ENCODE data around the gene CRYBA2.

CRYBA2 gene

DNA sequence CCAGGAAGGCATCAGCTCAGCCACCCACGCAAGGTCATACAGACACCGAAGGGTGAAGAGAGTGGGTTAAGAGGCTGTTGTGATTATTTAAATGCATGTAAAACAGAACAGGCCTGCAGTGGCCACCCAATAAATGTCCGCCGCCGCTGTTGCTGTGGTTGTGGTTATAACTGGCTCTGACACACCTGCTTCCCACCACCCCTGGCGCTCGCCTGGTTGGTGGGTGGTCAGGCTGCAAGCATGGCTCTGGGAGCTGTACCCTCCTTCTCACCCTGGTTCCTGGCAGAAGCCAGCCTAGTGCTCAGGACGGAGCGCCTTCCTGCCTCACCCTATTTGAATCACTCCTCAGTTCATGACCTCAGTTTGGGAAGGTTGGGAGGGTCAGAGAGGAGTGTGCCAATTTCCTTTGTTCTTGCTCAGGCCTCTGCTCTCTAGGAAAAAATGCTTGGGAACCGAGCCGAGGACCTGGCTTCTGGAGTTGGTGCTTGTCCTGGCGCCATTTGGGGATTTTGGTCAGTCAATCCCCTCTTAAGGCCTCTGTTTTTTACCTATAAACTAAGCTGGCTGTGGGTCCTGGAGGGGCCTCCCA lies 5.3 kb upstream of the CRYBA2 start:
- DNase-seq, result no peak

DNA sequence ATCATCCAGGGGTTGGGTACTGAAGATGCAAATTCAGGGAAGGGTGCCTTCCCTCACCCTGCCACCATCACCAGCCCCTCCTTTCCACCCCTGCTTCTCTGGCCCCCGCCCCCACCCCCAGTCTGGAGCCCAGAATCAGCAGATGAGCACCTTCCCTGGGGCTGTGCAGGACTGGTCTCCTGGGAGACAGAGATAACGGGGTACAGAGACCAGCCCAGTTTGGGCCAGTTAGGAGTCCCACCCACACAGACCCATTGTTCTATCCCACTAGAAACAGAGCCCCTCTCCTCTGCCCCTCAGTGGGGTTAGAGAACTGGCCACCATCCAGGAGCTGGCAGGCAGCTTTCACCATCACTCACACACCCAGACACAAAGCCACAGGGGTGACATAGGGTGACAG lies 4.5 kb upstream of the CRYBA2 start:
- no peak for DNase-seq

DNA sequence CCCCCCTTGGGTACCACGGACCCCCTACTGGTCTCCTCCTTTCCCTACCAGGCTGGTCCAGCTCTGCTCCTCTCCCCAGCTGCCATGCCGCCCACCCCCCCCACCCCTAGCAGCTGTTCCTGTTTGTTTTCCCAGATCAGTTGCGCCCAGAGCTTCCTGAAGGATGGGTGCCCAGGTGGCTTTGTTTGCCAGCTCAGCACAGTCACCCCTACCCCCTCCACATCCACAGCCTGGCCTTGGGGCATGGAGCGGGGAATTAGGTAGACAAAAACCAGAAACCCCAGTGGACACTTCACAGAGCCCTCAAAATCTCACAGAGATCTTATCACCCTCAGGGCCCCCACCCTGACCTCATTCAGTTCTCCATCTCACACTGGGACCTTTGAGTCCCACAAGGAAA lies 3.7 kb upstream of the CRYBA2 start:
- DNase-seq, result peak; percentile 2

DNA sequence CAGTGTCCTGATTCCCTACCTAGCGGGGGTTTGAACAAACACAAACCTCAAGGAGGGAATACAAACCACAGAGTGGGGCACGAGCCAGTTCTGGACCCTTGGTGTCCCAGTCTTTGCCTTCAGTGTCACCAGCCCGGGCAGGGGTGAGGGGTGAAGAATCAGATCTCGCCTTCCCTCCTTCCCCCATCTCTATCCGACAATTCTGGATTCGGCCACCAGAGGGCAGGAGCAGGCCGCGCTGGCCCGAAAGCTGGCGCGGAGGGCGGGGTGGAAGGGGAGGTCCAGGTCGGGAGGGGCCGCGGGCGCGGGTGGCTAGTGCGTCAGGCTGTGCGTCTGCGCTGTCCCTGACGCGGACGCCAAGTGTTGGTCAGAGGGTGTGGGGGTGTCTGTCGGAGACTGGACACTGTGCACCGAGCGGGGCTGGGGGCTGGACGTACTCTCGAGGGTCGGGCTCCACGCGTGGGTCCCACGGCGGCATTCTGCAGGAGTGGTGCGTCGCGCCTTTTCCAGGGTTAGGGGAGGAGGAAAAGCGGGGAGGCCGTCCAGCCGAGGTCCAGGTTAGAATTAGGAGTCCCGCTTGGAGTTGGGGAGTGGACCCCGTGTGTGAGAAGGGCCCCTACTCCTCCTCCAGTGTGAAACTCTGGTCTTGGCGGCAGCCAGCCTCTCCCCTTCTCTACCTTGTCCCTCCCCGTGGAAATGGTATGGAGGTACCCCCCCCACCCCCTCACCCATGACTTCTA lies 2.9 kb upstream of the CRYBA2 start:
- peak; percentile 58 for DNase-seq

GRCh38 chr2:218995561-218995960 lies 2.3 kb upstream of the CRYBA2 start:
- DNase-seq, result no peak

- peak; percentile 39 for DNase-seq
Measured at GRCh38 chr2:218992703-218993344, 398 bp downstream of the CRYBA2 start.

DNA sequence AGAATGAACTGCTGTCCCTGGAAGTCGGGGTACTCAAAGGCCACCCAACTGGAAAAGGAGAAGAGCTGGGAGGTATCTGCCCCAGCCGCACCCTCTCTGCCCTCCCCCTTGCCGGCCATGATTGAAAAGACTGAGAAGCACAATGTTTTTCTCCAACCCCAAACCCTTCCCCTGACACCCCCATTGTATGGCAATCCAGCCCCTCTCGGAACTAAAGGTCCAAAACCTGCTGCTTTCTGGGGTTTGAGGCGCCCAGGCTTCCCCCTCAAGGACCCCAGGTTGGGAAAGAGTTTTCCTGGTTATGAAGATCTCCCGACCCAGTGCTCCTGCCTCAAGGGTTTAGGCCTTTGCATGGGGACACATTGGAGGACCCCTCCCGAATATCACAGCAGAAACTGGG lies 1.0 kb downstream of the CRYBA2 start:
- DNase-seq, result no peak

DNA sequence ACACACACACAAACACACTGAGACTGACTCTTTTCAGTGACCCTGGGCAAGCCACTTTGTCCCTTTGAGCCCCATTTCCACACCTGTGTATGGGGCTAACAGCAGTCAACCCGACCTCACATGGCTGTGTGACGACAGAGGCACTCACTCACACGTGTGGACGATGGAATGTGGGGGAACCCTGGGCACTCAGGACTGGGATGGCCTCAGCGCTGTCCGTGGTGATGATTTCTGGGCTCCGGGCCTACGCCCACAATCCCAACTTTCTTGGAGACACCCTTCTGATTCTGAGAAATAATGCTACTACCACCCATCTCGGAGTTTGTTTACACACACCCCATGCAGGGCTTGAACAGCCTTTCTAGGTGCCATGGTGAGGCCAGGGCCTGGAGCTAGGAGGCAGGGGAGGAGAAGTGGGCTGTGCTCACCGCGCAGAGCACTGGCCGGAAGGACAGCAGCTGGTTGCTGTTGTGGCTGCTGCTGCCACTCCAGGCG lies 1.5 kb downstream of the CRYBA2 start:
- DNase-seq, result no peak

DNA sequence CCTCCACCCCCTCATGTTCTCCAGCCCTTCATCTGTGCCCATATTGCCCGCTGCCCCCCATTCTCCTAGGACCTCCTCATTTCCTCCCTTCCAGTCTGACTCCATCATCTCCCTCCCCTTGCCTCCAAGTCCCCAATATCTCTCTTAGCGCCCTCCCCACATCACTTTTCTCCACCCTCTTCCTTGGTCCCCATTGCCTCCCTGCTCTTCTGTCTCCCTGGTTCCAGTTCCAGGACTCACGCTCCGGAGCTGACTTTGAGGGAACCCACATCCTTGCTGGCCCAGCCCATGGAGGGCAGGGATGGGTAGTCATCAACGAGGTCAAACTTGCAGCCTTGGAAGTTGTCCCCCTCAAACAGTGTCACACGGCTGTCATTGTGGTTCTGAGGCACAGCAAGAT lies 2.6 kb downstream of the CRYBA2 start:
- DNase-seq, result no peak

GRCh38 chr2:218990052-218990451 lies 3.2 kb downstream of the CRYBA2 start:
- no peak for DNase-seq

- no peak for DNase-seq
Measured at GRCh38 chr2:218988650-218989049, 4.6 kb downstream of the CRYBA2 start.

DNA sequence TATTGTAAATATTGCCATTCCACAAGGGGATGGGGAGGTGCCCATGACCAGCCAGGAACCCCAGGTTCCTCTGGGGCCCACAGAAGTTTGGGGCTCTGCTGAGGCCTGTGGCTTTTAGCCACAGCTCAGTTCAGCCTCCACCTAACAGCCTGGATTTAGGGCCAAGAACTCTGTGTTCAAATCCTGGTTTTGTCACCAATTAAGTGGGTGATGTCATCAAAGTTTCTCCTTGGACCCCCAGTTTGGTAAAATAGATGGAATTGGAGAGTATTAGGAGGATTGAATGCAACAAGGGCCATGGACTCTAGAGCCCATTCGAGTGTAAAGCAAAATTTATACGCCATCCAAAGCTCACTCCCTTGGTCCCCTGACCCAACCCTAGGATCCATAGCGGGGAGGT lies 5.1 kb downstream of the CRYBA2 start:
- DNase-seq, result no peak

DNA sequence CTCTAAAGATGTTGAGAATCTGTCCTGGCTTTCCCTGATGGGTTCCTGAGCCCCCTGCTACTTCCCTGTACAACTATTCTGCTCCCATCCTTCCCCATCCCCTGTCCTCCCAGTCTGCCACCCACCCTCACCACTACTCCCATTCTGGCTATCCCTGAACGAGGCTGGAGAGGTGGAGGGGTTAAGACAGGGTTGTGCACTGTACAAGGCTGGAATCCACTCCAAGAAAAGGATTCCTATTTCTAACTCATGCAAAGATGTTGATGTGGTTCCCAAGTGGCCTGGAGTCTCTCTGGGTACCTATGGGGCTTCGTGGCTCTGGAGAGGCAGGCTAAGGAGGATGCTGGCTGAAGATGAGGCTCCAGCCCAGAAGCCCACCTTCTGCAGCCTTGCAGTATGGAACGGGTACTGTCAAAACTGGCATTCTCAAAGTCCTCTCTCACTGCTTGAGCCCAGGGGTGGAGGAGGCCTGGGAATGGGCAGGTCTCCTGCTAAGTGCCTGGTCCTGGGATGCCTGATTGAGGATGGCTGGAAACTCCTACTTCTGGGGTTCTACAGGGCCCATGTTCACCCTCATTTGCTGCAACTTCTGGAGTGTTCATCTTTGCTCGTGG lies 7.0 kb downstream of the CRYBA2 start:
- DNase-seq, result no peak

DNA sequence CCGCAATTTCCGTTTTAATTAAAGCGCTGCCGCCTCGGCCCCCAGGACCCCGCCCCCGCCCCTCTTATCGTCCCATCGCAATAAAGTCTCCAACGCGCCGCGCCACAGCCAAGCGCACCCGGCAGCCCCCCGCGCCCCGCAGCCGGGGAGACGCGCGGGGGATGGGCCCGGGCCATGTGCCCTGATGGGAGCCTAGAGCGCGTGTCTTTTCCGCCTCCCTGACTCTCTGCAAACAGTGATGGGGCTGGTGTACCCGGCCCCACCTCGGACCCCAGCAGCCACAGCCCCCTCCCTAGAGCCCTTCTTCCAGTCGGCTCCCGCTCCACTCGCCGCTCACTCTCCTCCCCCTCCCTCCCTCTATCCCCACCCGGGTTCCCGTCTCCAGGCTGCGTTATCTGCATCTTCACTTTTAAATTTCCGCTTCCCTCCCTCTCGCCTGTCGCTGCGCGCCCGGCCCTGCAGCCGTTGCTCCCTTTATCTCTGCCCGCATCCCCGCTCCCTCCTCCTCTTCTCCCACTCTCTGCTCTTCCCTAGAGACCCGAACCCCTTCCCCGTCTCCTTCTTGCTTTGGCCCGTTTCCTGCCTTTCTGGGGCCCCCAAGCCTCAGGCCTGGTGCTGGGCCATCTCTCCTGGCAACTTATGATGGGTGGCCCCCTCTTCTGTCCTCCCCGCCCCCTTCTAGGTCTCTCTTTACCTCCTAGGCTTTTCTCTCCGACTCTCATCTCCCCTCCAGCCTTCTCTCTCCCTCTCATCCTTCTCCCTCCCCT lies 7.7 kb downstream of the CRYBA2 start:
- DNase-seq, result no peak

GRCh38 chr2:218985021-218985324 lies 8.2 kb downstream of the CRYBA2 start, which contains the start of gene FEV:
Gene FEV (minus strand): TSS chr2:218985184. CDS start chr2:218985075, 109 bp downstream.
- DNase-seq, result no peak

DNA sequence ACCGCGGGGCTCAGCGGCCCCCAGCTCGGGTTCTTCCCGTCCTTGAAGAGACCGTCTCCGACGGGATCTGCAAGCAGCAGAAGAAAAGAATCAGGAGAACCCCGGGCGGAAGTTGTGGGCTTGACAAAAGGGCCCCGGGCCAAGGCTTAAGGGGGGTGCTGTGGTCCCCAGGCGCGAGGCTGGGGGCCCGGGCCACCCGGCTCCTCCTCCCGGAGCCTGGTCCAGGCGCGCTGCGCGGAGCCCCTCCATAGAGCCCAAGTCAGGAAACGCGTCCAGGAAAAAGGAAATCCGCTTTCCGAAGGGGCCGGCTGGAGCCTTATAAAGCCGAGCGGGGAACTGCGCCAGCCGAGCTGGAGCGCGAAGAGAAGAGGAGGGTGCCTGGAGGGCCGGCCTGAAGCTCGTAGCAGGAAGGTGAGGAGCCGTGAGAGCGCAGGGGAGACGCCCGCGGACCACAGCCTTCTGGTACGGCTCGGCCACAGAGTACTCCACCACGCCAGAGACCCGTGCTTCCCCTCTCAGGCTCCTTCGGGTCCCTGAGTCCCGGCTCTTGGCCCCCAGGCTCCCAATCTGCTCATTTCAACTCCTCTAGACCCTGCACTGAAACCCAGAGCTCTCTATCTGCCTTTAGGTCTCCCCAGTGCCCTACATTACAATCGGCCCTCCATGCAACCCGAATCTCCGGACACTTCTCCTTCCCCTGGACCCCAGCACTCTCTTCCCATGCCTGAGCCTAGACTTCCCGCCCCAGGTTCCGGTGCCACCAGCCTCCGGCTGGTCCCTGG lies 8.8 kb downstream of the CRYBA2 start:
- peak; percentile 11 for DNase-seq

DNA sequence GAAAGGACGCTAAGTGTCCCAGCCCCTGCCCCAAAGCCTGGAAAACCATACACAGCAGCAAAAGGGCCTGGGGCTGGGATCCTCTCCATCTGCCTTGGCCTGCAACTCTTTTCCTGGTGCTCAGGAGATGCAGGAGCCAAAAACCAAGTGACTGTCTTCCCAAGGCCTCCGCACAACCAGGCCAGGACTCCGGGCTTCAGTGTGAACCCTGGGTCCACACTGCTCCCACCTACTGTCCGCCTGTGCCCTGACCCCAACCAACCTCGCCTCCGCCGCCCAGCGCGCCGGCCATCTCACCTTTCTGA lies 9.3 kb downstream of the CRYBA2 start:
- no peak for DNase-seq

DNA sequence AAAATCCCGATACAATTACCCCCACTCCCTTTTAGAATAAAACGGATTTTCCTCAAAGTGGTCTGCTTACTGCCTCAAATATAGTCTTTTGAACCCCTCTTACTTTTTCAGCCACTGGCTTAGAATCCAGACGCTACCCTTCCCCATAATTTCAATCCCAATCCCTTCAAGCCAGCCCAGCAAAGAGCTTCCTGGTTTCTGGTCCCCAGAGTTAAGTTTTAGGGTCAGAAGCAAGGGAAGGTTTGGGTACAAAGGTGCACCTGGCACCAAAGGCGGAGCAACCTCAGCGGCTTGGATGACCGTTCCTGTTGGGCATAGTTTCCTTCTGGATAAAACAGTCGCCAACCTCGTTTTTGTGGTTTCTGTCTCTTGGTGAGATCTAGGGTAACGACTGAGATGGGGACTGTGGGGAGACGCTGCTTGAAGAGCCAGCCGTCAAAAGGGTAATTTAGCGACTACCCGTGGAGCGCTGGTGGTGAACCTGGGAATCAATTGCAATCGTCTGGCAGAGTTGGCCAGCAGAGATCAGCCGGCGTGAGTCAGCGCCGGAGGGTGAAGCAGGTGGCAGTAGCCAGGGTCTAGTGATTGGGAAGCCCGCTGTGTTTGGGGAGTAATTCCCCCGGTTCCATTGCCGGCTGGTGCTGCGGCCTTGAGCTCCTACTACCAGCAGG lies 9.8 kb downstream of the CRYBA2 start:
- DNase-seq, result peak; percentile 9

DNA sequence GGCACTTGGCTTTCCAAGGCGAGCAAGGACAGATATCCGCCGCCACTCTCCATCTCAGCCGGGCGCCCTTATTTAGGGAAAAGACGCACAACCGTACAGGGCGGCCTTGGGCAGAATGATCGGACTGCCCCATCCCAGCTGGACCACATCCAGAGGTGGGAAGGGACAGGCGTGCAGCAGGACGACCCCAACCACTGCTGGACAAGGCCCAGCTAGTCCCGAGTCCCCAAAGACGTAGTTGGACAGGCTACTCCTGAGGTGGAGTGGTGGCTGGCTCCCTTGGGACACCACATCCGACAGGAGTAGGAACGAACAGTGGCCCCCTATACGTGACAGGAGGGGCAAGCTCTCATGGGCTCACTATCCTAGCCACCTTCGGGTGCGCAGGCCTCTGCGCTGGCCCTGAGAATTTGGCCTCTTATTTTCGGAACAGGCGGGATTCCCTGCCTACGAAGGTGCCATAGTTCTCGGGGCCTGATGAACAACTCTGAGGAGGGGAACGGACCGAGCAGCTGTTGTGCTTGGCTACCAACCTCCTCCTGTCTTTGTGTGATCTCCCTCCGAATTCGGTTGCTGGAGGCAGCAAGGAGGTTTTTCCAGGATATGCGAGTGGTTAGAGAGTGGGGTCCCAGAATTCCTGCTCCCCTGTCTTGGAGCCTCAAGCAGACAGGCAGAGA lies 10.5 kb downstream of the CRYBA2 start:
- peak; percentile 12 for DNase-seq

DNA sequence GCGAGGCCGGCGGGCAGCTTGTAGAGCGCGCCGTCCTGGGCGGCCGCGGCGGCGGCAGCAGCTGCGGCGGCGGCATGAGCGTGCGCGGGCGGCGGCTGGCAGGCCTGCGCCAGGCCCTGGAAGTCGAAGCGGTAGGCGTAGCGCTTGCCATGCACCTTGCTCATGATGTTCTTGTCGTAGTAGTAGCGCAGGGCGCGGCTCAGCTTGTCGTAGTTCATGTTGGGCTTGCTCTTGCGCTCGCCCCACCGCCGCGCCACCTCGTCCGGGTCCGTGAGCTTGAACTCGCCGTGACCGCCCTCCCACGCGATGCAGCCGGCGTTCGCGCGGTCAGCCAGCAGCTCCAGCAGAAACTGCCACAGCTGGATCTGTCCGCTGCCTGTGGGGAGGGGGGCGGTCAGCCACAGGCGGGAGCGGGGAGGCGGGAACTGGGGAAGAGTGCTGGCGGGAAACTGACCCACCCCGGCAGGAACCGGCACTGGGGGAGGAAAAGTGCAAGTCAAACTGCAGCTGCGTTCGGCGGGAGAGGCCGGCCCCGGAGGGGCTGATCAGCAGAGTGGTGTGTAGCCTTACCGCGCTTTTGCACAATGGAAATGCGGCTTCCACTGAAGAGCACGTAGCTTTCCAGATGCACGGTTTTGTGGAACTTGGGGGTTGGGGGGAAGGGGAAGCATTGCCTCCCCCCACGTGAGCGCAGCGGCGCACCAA lies 11.2 kb downstream of the CRYBA2 start:
- DNase-seq, result peak; percentile 58

All from DMS79 (cell line).